ENCODE measurements around the gene RNGTT.

- TF ChIP-seq REST (IDR thresholded peaks at IDR 0.05; ENCODE audit: insufficient read depth in 1 of 2, low read depth in 2 of 2, low read length in 2 of 2) (no peak), POLR2AphosphoS5 (IDR thresholded peaks at IDR 0.05; ENCODE audit: low read depth, low read length) (no peak), SIN3A (IDR thresholded peaks at IDR 0.05; ENCODE audit: borderline replicate concordance, insufficient read depth, low read length) (no peak)
Measured at GRCh38 chr6:88958842-88959241, 4.6 kb downstream of the RNGTT start.
